ENCODE measurements around the gene SLC5A2.
"Not testable (repeated sequence)": the region's sequence is repeated elsewhere in the genome, so short reads cannot be mapped to it uniquely, and the experiment has no call there.

GRCh38 chr16:31484048-31484447 lies 1.1 kb downstream of the SLC5A2 start:
- not testable (repeated sequence) for TF ChIP-seq CTCF (conservative IDR thresholded peaks at IDR 0.05; ENCODE audit: low read length); EZH2phosphoT487 (IDR thresholded peaks at IDR 0.05; ENCODE audit: borderline replicate concordance, low read depth, low read length)

All from OCI-LY7 (cell line).